Fibroblast of lung (primary cell): ENCODE results near the gene ACBD7. TPM values are rescaled to one million over a fixed set of nuclear protein-coding genes. Genes with fewer than 3 reads are reported as not detected.
A peak's percentile ranks its signal among the peaks of the same experiment; 100 is the strongest.

Source experiments
- DNase-seq, 2 donors: peaks; one replicate each; pipeline versions ENCODE4 v3.0.0 to v3.0.0-alpha.2; 2010; ENCODE audit warnings: low read depth in 2 of 2
- H2AFZ ChIP-seq: 2 replicates; pipeline ENCODE4 v1.5.1; 2012; ENCODE audit warnings: low read length, control low read depth, inconsistent platforms
- H3K27ac ChIP-seq: 2 replicates; pipeline ENCODE4 v1.5.1; 2011; ENCODE audit warnings: low read length, control low read depth; ENCODE audit not compliant: insufficient read depth
- H3K27me3 ChIP-seq: 2 replicates; pipeline ENCODE4 v1.5.1; 2011; ENCODE audit warnings: mild to moderate bottlenecking, low read length; ENCODE audit not compliant: control insufficient read depth, insufficient read depth
- H3K36me3 ChIP-seq: 2 replicates; pipeline ENCODE4 v1.5.1; 2011; ENCODE audit warnings: low read length; ENCODE audit not compliant: control insufficient read depth, insufficient read depth
- H3K4me1 ChIP-seq: 2 replicates; pipeline ENCODE4 v1.5.1; 2011; ENCODE audit warnings: low read length; ENCODE audit not compliant: control insufficient read depth, insufficient read depth; ENCODE audit errors: extremely low read depth
- H3K4me2 ChIP-seq: 2 replicates; pipeline ENCODE4 v1.5.1; 2011; ENCODE audit warnings: low read length, control low read depth; ENCODE audit not compliant: insufficient read depth; ENCODE audit errors: extremely low read depth
- H3K4me3 ChIP-seq, 4 experiments: fragments of 200-600 bp in 1 of 4; sonication (generic) in 1 of 4; replicated peaks in 1 of 4; 2 replicates each; pipeline ENCODE4 v1.5.1; 2011 to 2016; ENCODE audit warnings: low read length in 4 of 4, low read depth in 3 of 4, mild to moderate bottlenecking in 3 of 4, control low read depth in 2 of 4, inconsistent platforms in 1 of 4, mixed read lengths in 1 of 4; ENCODE audit not compliant: insufficient read depth in 1 of 4; ENCODE audit errors: control extremely low read depth in 1 of 4
- H3K79me2 ChIP-seq: 2 replicates; pipeline ENCODE4 v1.5.1; 2012; ENCODE audit warnings: mild to moderate bottlenecking, low read length, inconsistent platforms; ENCODE audit not compliant: control insufficient read depth, insufficient read depth
- H3K9ac ChIP-seq: 2 replicates; pipeline ENCODE4 v1.5.1; 2011; ENCODE audit warnings: mild to moderate bottlenecking, low read length, control low read depth; ENCODE audit not compliant: insufficient read depth
- H3K9me3 ChIP-seq: 2 replicates; pipeline ENCODE4 v1.5.1; 2012; ENCODE audit warnings: low read depth, low read length; ENCODE audit not compliant: control insufficient read depth, insufficient read depth
- H4K20me1 ChIP-seq: 2 replicates; pipeline ENCODE4 v1.5.1; 2011; ENCODE audit warnings: low read length; ENCODE audit not compliant: control insufficient read depth, insufficient read depth; ENCODE audit errors: extremely low read depth
- CTCF ChIP-seq, 2 donors: IDR thresholded peaks in 1 of 2; conservative IDR thresholded peaks in 1 of 2; 1 replicate in 1 of 2; 2 replicates in 1 of 2; pipeline ENCODE4 v1.5.1; 2011 to 2012; ENCODE audit warnings: low read length in 2 of 2, control low read depth in 1 of 2, inconsistent platforms in 1 of 2, low read depth in 1 of 2, mild to moderate bottlenecking in 1 of 2
- EZH2 ChIP-seq: IDR thresholded peaks from 2 replicates; pipeline ENCODE4 v1.5.1; 2012; ENCODE audit warnings: low read length, control low read depth, mild to moderate bottlenecking; ENCODE audit errors: missing control alignments
- polyA plus RNA-seq, 2 donors: library from polyadenylated mRNA; depleted of rRNA in 1 of 2; stranded (reverse) in 1 of 2; unstranded in 1 of 2; fragments of >200 nt; gene quantifications; 2 replicates each; pipeline ENCODE4 v1.2.1, GENCODE V29; 2011 to 2012; ENCODE audit warnings: missing spikeins in 1 of 2
- total RNA-seq: library from RNA; depleted of rRNA; stranded (reverse); fragments of >200 nt; gene quantifications from 2 replicates; pipeline ENCODE4 v1.2.1, GENCODE V29; 2014

The ACBD7 gene
- total and polyA plus RNA-seq, 2 donors (not counting 1 experiment from before 2014, with no cell fraction given), result 0.42 to 4.1 TPM

DNA sequence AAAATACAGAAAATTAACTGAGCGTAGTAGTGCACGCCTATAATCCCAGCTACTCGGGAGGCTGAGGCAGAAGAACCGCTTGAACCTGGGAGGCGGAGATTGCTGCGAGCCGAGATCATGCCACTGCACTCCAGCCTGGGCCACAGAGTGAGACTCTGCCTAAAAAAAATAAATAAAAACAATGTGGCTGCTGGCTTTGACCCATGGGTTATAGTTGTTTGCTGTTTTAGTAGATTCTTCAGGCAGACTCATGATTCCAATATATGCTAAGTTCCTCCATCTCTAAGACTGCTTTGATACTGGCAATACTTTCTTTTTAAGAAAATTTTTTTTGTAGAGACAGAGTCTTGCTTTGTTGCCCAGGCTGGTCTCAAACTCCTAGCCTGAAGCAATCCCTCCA lies 36.5 kb downstream of the ACBD7 start:
- H3K27me3 ChIP-seq, result no peaks in the 10 kb centered on the region
- no peaks in the 10 kb centered on the region for H3K36me3 ChIP-seq
- H3K4me2 ChIP-seq, result no peak overlapping the region
- H3K4me3 ChIP-seq, result no peak overlapping the region
- H3K9me3 ChIP-seq, result no peaks in the 10 kb centered on the region
- H3K27ac ChIP-seq, result no peak overlapping the region
- H2AFZ ChIP-seq, result no peak overlapping the region
- TF ChIP-seq CTCF (conservative IDR thresholded peaks at IDR 0.05 in 1 of 2, IDR thresholded peaks at IDR 0.05 in 1 of 2; ENCODE audit: low read depth in 1 of 2, low read length in 2 of 2) (no peak), EZH2 (no peak)
- peak in 1 of 2 donors; percentile 34 for DNase-seq
- no peaks in the 10 kb centered on the region for H4K20me1 ChIP-seq
- no peak overlapping the region for H3K9ac ChIP-seq
- no peaks in the 10 kb centered on the region for H3K4me1 ChIP-seq
- no peaks in the 10 kb centered on the region for H3K79me2 ChIP-seq

GRCh38 chr10:15049533-15049932 lies 39.0 kb downstream of the ACBD7 start:
- H3K79me2 ChIP-seq, result no peaks in the 10 kb centered on the region
- H3K27me3 ChIP-seq, result no peaks in the 10 kb centered on the region

DNA sequence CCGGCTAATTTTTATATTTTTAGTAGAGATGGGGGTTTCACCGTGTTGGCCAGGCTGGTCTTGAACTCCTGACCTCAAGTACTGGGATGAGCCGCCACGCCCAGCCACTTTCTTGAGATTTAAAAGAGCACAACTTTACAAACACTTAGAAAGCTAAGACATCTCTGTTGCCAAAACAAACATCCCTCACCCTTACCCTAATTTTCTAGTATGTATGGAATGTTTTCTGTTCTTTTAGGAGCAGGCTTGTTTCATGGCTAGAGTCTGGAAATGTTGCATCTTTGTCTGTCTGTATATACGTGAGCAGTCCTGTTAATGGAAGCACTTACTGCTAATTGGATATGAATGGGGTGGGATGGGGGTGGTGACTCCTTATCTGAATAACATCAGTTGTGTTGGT lies 42.0 kb downstream of the ACBD7 start:
- Histone ChIP-seq H3K4me1 (no peaks in the 10 kb centered on the region), H3K4me3 (no peak overlapping the region), H3K27ac (no peak overlapping the region), H3K9ac (no peak overlapping the region), H4K20me1 (no peaks in the 10 kb centered on the region), H3K4me2 (no peak overlapping the region), H3K79me2 (no peaks in the 10 kb centered on the region), H3K9me3 (no peaks in the 10 kb centered on the region), H3K27me3 (no peaks in the 10 kb centered on the region), H3K36me3 (no peaks in the 10 kb centered on the region), H2AFZ (no peak overlapping the region)
- no peak for TF ChIP-seq CTCF (conservative IDR thresholded peaks at IDR 0.05 in 1 of 2, IDR thresholded peaks at IDR 0.05 in 1 of 2; ENCODE audit: low read depth in 1 of 2, low read length in 2 of 2)
- TF ChIP-seq EZH2, result no peak
- peak; percentile 42 to 70 for DNase-seq

More at GRCh38 chr10:15049533-15049932, 39.0 kb downstream of the ACBD7 start:
- Histone ChIP-seq H3K9me3 (no peaks in the 10 kb centered on the region), H3K4me2 (no peak overlapping the region), H4K20me1 (no peaks in the 10 kb centered on the region), H3K4me1 (no peaks in the 10 kb centered on the region), H3K27ac (no peak overlapping the region), H2AFZ (no peak overlapping the region), H3K4me3 (no peak overlapping the region), H3K9ac (no peak overlapping the region), H3K36me3 (no peaks in the 10 kb centered on the region)
- no peak for TF ChIP-seq EZH2
- TF ChIP-seq CTCF (conservative IDR thresholded peaks at IDR 0.05 in 1 of 2, IDR thresholded peaks at IDR 0.05 in 1 of 2; ENCODE audit: low read depth in 1 of 2, low read length in 2 of 2), result no peak
- DNase-seq, result no peak
